AG08396 (cell line): Measurements from ENCODE around the gene TAF6.

ENCODE experiments used
- DNase-seq: peaks from one replicate; pipeline ENCODE4 v3.0.0; 2012; ENCODE audit warnings: low spot score, mixed read lengths

Gene TAF6

DNA sequence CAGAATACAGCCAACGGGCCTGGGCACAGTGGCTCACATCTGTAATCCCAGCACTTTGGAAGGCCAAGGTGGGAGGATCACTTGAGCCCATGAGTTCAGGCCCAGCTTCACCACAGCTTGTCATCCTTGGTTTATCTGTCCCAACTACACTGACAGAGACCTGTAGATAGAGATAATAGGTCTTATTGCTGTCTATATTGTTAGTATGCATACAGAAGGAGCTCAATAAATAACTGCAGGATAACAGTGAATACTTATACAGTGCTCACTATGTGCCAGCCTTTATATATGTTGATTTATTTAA lies 1.5 kb upstream of the TAF6 start:
- DNase-seq: no peak

- DNase-seq: peak; percentile 77
Measured at GRCh38 chr7:100119970-100120732, 993 bp upstream of the TAF6 start.

GRCh38 chr7:100118388-100119071 lies 628 bp downstream of the TAF6 start:
- no peak for DNase-seq

GRCh38 chr7:100115026-100115425 lies 4.1 kb downstream of the TAF6 start:
- no peak for DNase-seq

- no peak for DNase-seq
Measured at GRCh38 chr7:100111914-100112313, 7.2 kb downstream of the TAF6 start.

GRCh38 chr7:100111156-100111555 lies 8.0 kb downstream of the TAF6 start:
- no peak for DNase-seq

DNA sequence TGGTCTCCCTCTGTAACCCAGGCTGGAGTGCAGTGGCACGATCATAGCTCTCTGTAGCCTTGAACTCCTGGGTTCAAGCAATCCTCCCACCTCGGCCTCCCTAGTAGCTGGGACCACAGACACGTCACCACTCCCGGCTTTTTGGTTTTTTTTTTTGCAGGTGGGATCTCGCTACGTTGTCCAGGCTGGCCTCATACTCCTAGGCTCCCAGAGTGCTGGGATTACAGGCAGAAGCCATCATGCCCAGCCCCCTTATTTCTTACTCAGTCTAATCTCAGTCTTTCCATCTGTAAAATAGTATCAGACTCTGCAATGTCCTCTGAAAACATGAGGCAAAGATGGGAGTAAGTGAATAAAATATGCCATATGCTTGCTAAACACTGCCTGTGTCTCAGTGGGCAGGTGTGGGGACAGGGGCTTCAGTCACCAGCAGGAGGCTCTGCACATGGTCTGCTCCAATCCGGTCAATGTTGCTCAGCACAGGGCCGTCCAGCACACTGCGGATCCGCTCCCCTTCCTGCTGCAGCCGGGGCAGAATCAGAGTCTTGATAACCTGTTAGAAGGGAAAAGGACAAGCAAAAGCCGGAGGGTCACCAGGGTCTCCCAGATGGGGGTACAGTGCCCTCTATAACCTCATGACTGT lies 9.5 kb downstream of the TAF6 start:
- DNase-seq: no peak

DNA sequence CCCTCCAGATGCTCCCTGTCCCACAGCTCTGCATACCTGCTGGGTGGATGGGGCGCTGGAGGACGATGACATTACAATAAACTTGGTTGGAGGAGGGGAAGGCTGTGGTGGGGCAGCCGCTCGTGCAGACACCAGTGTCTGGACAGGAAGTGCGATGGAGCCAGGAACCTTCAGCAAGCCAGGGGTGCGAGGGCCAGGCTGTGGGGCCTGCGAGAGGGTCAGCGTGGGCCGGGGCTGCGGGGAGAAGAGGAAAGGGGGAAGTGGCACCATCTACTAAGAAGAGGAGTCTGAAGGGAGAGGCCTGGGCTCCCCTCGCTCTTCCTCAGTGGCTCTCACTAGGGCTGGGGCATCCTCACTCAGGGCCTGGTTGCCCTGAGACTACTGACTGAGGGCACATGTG lies 11.3 kb downstream of the TAF6 start:
- DNase-seq: no peak

- DNase-seq: no peak
Measured at GRCh38 chr7:100107125-100107737, 11.9 kb downstream of the TAF6 start.

GRCh38 chr7:100106633-100107032 lies 12.5 kb downstream of the TAF6 start:
- DNase-seq: no peak

DNA sequence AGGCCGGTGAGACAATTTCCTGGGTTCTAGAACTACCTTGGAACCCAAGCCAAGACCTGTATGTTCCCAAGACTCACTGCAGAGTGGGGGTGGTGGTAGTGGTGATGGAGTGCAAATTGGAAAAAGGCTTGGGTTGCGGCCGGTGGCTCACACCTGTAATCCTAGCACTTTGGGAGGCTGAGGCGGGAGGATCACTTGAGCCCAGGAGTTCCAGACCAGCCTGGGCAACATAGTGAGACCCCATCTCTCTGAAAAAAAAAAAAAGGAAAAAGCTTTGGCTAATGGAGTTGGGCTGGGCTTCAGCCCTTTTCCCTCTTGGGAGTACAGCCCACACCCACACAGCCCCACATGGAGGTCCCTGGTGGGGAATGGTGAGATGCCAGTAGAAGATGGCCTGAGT lies 13.6 kb downstream of the TAF6 start:
- no peak for DNase-seq

DNA sequence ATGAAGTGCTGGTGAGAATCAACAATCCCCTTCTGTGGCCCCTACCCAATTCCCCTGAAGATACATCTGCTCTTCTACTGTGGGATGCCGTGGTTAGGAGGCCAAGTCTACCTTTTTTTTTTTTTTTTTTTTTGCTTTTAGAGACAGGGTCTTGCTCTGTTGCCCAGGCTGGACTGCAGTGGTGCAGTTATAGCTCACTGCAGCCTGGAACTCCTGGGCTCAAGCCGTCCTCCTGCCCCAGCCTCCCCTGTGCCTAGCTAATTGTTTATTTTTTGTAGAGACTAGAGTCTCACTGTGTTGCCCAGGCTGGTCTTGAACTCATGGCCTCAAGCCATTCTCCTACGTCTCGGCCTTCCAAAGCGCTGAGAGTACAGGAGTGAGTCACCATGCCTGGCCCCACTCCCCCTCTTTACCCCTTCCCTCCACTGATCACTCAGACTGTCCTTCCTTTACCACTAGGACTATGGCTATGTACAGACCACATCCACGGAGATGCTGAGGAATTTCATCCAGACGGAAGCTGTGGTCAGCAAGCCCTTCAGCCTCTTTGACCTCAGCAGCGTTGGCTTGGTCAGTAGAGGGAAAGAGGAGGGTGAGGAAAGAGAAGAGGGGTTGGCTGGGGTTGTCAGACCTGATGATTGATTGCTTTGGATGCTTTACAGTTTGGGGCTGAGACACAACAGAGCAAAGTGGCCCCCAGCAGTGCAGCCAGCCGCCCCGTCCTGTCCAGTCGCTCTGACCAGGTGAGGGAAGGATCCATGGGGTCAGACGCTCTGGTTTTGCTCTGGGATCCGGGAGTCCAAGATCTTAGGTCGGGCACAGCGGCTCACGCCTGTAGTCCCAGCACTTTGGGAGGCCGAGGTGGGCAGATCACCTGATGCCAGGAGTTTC lies 16.0 kb downstream of the TAF6 start:
- peak; percentile 89 for DNase-seq

- peak; percentile 98 for DNase-seq
Measured at GRCh38 chr7:100101016-100101862, 17.9 kb downstream of the TAF6 start, which contains the start of the genes AP4M1 and MCM7. TSS of gene AP4M1 (plus strand) at chr7:100101643. CDS start at chr7:100101715, 72 bp downstream. TSS of gene MCM7 (minus strand) at chr7:100101397. CDS start at chr7:100101294, 103 bp downstream.

DNA sequence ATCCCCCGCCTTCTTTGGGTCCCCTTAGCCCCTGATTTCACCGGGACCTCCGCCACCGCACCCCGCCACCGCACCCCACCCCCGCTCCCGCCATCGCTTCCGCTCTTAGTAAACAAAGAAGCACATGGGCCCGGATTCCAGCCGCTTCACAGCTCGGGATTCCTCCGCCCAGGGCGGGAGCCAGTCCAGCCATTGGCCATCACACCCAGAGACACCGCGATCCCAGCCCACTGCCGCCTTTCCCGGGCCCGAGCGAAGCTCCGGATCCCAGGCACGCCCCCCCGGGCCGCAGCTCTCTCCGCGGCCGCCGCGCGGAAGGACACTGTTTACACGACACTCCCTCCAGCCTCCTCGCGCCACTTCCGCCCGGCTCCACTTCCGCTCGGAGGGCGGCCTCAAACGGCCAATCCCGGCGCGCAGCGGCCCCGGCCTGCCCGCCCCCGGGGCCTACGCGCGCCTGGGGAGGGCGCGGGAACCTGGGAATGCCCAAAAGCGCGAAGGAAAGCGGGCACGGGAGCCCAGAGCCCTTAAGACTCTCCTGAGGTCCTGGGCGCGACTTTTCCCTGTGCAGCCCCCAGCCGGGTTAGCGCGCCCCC lies 18.6 kb downstream of the TAF6 start:
- peak; percentile 95 for DNase-seq

DNA sequence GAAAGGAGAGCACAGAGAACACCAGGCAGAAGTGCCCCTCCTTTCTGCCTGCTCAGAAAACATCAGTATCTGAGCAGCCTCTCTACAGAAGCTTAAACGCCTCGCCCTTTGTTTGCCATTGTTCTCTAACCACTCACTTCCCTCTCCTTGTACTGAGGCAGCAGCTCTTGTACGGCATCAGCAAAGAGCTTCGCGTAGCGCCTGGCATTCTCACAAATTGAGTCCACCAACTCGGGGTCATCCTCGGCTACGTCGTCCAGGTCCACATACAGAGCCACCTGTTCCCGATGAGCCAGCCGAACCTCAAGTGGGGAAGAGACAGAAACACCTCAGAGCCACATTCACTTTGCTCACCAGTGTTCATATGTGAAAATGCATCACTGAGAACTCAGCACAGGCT lies 19.7 kb downstream of the TAF6 start:
- DNase-seq: no peak

DNA sequence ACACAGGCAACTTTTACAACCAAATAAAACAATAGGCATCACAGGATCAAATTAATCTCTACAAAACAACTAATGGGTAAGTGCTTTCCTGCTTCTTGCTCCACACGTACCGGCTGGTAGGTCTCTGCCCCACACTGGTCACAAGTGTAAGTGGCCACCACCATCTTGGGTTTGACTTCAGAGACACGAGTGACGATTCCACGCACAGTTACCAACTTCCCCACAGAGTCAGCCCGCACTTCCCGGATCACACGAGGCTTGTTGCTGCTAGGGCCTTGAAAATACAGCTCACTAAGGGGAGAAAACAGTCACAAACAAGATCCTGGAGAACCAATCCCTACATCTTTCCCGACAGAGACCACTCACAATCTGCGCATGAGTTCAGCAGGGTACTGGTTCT lies 20.2 kb downstream of the TAF6 start:
- no peak for DNase-seq

GRCh38 chr7:100095704-100096103 lies 23.5 kb downstream of the TAF6 start:
- no peak for DNase-seq

DNA sequence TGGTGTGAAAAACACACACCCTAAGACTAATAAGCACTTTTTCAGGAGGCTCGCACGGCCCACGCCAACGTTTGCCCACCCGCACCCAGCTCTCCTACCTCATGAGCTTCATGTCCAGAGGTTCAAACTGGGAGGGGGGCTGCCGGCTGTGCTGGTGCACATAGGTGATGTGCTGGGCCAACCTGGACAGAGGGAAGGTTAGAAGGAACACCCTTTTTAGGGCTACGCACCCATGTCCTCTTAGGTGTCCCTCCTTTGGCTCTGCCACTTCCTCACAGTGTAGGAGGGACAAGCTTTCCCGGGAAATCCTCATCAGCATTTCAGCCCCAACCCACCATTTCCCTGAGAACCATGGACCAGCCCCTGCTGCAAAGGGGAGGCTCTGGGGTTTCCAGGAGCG lies 23.9 kb downstream of the TAF6 start:
- no peak for DNase-seq

DNA sequence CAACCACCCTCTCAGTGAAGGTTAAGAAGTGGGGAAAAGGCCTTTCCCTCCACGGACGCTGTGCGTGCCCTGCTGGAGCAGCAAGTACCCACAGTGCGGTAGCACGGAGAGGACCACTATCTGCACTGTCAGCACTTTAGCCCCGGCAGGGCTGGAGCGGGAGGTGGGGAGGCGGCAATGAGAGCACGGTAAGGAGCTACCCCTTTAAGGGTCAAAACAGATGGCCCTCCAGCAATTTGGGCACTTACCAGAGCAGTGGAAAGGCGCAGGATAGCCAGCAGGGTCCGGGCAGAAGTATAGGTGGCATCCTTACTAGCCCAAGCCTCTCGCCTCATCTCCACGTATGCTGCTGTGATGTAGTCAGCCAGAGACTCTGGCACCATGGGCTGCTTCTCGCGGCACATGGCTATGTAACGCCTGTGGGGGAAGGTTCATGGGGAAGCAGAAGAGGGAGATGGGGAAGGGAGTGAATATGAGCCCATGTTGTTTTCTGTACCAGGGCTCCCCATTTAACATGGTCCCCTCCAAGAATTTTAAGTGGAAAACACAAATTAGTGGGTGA lies 25.2 kb downstream of the TAF6 start:
- DNase-seq: no peak

DNA sequence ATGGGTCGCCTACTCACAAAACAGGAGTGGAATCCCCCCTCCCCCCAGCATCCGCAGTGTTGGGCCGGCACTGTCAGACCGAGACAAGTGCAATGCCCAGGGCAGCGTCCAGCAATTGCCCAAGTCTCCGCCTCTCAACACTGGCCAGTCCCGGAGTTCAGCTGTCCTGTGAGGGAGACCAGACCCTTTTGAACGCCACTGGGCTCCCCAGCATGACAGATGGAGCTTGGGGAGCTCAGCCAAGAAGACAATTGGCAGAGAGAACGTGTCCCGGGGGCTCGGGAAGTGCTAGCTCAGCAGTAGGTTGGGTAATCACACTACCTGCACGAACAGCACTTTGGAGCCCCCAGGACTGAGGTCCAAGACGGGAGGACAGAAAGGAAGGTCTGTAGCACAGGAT lies 25.7 kb downstream of the TAF6 start:
- no peak for DNase-seq
